ENCODE data around the gene ATL3. TPM values are rescaled to one million over a fixed set of nuclear protein-coding genes. Genes with fewer than 3 reads are reported as not detected.
"Not testable (repeated sequence)": the region's sequence is repeated elsewhere in the genome, so short reads cannot be mapped to it uniquely, and the experiment has no call there.

The ATL3 gene
- total and polyA plus RNA-seq, 8 donors, result 16.1 to 98.2 (median 20.2) TPM

GRCh38 chr11:63643205-63643604 is 28.0 kb downstream of the ATL3 start:
- ATAC-seq, result no peak
- Histone ChIP-seq H3K4me1 (no peaks in the 10 kb centered on the region), H3K4me3 (no peak overlapping the region), H3K27ac (no peak overlapping the region), H3K27me3 (no peaks in the 10 kb centered on the region), H3K36me3 (peaks cover 9 to 86% of the 10 kb centered on the region in 2 donors), H3K9me3 (no peaks in the 10 kb centered on the region)
- intact Hi-C loops (cut with DNase I), result loop anchor here in 1 of 2 donors (10.0 kb wide), 1 partner anchor 92 kb away; no protein-coding TSS in a partner anchor
- TF ChIP-seq CTCF (IDR thresholded peaks at IDR 0.05), result no peak
- no peak for DNase-seq

GRCh38 chr11:63641727-63642126 is 29.4 kb downstream of the ATL3 start:
- TF ChIP-seq CTCF (IDR thresholded peaks at IDR 0.05), result no peak
- peak; percentile 50 for ATAC-seq
- H3K9me3 ChIP-seq, result no peaks in the 10 kb centered on the region
- H3K4me3 ChIP-seq, result no peak overlapping the region
- no peaks in the 10 kb centered on the region for H3K27me3 ChIP-seq
- no peaks in the 10 kb centered on the region for H3K4me1 ChIP-seq
- H3K27ac ChIP-seq, result no peak overlapping the region
- intact Hi-C loops (cut with DNase I), result loop anchor here in 1 of 2 donors (10.0 kb wide), 1 partner anchor 93 kb away; no protein-coding TSS in a partner anchor
- no peak for DNase-seq
- H3K36me3 ChIP-seq, result peaks cover 9 to 85% of the 10 kb centered on the region in 2 donors

GRCh38 chr11:63639199-63639832 is 31.9 kb downstream of the ATL3 start:
- Histone ChIP-seq H3K36me3 (peaks cover 13 to 81% of the 10 kb centered on the region in 2 donors), H3K9me3 (no peaks in the 10 kb centered on the region), H3K27me3 (no peaks in the 10 kb centered on the region), H3K4me3 (no peak overlapping the region), H3K27ac (no peak overlapping the region), H3K4me1 (no peaks in the 10 kb centered on the region)
- peak; percentile 26 to 31 for TF ChIP-seq CTCF (IDR thresholded peaks at IDR 0.05)
- peak; percentile 36 for ATAC-seq
- intact Hi-C loops (cut with DNase I), result loop anchor here in 1 of 2 donors (5.0 kb wide), 1 partner anchor 162 kb away; no protein-coding TSS in a partner anchor
- no peak for DNase-seq

GRCh38 chr11:63638436-63638835 is 32.7 kb downstream of the ATL3 start:
- not testable (repeated sequence) for H3K27ac ChIP-seq, DNase-seq, ATAC-seq, H3K9me3 ChIP-seq, H3K27me3 ChIP-seq, H3K4me1 ChIP-seq, H3K4me3 ChIP-seq
- H3K36me3 ChIP-seq, result peaks cover 13 to 79% of the 10 kb centered on the region in 2 donors
- intact Hi-C loops (cut with DNase I), result loop anchor here in 1 of 2 donors (5.0 kb wide), 1 partner anchor 161 kb away; no protein-coding TSS in a partner anchor

- peaks cover 5 to 79% of the 10 kb centered on the region in 2 donors for H3K36me3 ChIP-seq
- ATAC-seq, result peak; percentile 89
- intact Hi-C loops (cut with DNase I), result loop anchor here in 1 of 2 donors (5.0 kb wide), 1 partner anchor 159 kb away; no protein-coding TSS in a partner anchor
These were observed 35.3 kb downstream of the ATL3 start for GRCh38 chr11:63635762-63636465.

More at GRCh38 chr11:63635762-63636465, 35.3 kb downstream of the ATL3 start:
- Histone ChIP-seq H3K9me3 (no peaks in the 10 kb centered on the region), H3K27ac (no peak overlapping the region), H3K27me3 (no peaks in the 10 kb centered on the region), H3K4me1 (peaks cover 0 to 21% of the 10 kb centered on the region in 2 donors), H3K4me3 (no peak overlapping the region)
- DNase-seq, result peak in 2 of 4 donors; percentile 46 to 62
- TF ChIP-seq CTCF (IDR thresholded peaks at IDR 0.05), result peak; percentile 74 to 79

All from left lung (tissue), 10 donors.